GM18517 (cell line): Measurements from ENCODE around the gene SFTPB.
A peak's percentile ranks its signal among the peaks of the same experiment; 100 is the strongest.
"Not testable (repeated sequence)": the region's sequence is repeated elsewhere in the genome, so short reads cannot be mapped to it uniquely, and the experiment has no call there.

Experiments used
- ATAC-seq: cut with Tn5 transposase; IDR thresholded peaks from one replicate; pipeline ENCODE4 v1.9.1; 2021; ENCODE audit warnings: mild to moderate bottlenecking, moderate library complexity; ENCODE audit not compliant: unreplicated experiment

SFTPB gene

GRCh38 chr2:85660301-85660700 lies 7.7 kb downstream of the SFTPB start:
- ATAC-seq = not testable (repeated sequence)

- no peak for ATAC-seq
These were observed 8.5 kb downstream of the SFTPB start for GRCh38 chr2:85659324-85659981.

DNA sequence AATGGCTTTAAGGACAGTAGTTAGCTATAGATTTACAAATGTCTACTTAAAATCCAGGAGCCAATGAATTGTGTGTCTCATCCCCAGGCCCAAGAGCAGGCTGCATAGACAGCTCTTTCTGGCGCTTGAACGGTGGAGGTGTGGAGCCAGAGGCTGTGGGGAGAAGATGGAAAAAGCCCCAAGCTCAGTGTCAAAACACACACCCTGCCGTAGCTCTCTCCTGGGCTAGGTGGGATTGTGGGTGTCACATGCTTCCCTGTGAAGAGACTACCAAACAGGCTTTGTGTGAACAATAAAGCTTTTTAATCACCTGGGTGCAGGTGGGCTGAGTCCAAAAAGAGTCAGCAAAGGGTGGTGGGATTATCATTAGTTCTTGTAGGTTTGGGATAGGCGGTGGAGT lies 10.6 kb downstream of the SFTPB start:
- ATAC-seq = not testable (repeated sequence)

DNA sequence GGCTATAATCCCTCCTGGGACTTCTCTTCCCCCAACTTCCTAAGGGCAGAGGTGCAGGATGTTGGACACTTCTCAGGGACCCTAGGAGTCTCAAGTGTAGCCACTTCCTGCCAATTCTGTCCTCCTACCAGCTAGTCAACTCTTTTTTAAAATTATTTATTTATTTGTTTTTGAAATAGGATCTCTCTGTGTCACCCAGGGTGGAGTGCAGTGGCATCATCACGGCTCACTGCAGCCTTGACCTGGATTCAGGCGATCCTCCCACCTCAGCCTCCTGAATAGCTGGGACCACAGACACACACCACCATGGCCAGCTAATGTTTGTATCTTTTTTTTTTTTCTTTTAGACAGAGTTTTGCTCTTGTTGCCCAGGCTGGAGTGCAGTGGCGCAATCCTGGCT lies 11.5 kb downstream of the SFTPB start:
- ATAC-seq = no peak

GRCh38 chr2:85655961-85656417 lies 12.0 kb downstream of the SFTPB start:
- ATAC-seq = no peak

DNA sequence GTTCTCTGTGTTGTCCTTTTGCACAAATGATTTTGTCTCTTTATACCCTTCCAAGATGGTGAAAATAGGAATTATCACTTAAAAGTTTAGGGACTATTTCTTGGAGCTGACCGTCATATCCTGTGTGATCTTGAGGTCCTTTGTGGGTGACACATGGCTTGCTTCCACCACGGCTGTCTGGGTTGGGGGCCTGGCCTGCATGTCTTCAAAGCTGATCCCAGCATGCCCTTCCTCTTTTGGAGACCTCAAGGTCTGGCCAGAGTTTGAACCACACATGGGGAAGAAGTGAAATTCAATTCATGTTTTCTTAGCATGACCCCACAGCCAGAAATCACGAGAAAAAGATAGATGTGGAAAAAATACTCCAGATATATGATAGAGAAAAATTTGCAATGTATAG lies 14.0 kb downstream of the SFTPB start:
- no peak for ATAC-seq

- no peak for ATAC-seq
These were observed 15.9 kb downstream of the SFTPB start for GRCh38 chr2:85652056-85652455.

DNA sequence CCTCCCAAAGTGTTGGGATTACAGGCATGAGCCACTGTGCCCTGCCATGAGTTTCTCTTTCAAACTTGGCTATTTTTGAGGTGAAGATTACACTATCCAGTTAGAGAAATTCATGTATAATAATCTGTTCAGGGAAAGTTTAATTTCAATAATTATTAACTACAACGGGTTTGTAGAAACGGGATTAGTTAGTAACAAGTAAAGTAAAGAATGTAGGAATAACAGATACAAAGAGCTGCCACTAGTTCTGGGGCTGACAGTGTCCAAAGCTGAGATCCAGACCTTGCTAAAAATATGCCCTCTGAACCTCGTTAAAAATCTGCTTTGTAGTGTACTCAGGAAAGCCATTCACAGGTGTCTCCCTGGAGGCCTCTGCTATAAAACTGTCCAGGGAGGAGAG lies 16.9 kb downstream of the SFTPB start:
- ATAC-seq = no peak

DNA sequence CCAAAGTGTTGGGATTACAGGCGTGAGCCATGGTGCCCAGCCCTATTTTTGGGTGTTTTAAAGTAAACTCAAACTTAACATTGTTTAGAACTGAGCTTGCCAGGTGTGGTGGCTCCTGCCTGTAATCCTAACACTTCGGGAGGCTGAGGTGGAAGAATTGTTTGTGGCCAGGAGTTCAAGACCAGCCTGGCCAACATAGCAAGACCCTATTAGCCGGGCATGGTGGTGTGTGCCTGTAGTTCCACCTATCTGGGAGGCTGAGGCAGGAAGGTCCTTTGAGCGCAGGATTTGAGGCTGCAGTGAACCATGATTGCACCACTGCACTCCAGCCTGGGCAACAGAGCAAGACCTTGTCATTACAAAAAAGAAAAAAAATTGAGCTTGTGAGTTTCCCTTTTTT lies 17.5 kb downstream of the SFTPB start:
- no peak for ATAC-seq

GRCh38 chr2:85649201-85650190 lies 18.5 kb downstream of the SFTPB start:
- ATAC-seq = no peak

DNA sequence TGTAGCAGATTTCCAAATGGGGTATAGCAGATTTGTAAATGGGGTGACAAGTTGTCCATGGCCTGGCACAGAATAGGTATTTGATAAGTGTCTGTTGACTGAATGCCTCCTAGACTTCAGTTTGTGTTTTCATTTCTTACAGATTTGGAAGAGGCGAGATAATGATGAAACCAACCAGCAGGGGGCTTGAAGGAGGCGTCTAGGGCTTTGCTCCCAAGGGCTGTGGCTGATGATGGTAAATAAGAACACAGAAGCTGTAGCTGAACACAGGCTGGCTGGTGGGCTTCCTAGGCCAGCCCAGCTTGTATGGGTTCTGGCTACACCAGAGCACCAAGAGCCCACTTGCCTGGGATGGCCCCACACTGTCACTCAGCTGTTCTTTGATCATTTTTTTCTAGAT lies 19.4 kb downstream of the SFTPB start:
- no peak for ATAC-seq

DNA sequence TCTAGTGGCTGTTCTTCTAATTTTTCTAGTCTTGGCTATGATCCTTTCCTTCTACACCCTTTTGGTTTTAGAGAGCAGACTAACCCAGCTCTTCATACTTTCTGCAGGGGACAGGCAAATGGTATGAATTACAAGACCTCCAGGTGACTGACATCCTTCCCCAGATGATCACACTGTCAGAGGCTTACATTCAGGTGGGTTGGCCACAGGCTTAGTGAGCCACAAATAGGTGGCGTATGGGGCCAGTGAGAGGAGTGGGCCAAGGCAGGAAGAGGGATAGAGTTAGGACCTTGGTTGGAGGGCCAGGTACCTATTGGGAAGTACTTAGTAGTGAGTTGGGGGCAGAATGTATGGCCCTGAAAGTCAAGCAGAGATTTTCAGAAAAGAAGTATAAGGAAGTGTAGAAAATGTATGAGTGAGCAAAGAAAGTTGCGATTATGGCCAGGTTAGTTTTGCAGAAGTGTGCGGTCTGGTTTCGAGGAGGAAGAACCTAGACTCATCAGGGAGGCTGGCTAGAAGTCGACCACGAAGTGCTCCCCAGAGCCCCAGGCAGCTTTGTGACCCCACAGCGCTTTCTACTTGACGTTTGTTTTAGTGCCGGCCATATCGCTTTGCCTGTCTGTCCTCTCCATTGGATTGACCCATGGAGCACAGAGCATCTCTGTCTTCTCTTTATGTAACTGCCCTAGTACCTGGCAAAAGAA lies 20.0 kb downstream of the SFTPB start:
- no peak for ATAC-seq

DNA sequence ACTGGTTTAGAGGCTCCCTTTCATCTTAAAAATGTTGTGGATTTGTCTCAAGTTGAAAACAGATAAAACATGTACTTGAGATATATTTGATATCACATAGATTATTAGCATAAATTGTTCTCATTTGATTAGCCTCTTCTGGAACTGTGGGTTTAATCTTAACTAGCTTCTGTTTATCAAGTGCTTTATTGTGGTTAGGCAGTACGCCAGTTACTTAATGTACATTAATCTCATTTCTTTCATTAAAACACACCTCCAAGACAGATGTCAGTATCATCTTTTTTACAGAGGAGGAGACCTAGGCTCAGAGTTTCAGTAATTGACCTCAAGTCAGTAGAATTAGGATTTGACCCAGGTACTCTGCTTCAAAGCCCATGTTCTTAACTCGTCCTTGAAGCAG lies 21.8 kb downstream of the SFTPB start:
- ATAC-seq = no peak

DNA sequence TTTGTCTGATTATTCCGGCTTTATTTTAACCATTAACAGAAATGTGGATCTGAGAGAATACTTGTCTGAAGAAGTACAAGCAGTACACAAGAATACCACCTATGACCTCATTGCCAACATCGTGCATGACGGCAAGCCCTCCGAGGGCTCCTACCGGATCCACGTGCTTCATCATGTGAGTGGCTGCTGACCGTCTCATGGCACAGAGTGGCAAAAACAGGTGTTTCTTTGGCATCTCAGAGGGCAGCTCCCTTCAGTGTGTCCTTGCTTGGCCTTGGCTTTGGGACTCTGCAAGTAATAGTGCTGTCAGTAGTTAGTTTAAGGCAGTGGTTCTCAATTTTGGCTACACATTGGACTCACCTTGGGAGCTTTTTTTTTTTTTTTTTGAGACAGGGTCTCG lies 23.1 kb downstream of the SFTPB start:
- no peak for ATAC-seq

GRCh38 chr2:85642725-85643124 lies 25.3 kb downstream of the SFTPB start:
- ATAC-seq = peak; percentile 69

GRCh38 chr2:85635636-85636035 lies 32.4 kb downstream of the SFTPB start:
- no peak for ATAC-seq

DNA sequence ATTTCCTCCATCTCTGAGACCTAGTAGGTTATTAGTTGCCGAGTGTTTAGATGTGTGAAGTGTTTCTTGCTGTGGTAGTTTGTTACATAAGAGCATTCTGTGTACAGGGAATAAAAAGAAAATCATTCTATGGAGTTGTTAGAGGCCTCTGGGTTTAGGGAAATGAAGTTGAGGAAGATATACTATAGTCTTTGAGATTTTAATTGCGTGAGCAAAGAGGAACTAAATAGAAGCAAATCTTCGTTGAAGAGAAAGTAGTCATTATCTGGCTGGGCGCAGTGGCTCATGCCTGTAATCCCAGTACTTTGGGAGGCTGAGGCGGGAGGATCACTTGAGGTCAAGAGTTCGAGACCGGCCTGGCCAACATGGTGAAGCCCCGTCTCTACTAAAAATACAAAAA lies 33.0 kb downstream of the SFTPB start:
- ATAC-seq = no peak

DNA sequence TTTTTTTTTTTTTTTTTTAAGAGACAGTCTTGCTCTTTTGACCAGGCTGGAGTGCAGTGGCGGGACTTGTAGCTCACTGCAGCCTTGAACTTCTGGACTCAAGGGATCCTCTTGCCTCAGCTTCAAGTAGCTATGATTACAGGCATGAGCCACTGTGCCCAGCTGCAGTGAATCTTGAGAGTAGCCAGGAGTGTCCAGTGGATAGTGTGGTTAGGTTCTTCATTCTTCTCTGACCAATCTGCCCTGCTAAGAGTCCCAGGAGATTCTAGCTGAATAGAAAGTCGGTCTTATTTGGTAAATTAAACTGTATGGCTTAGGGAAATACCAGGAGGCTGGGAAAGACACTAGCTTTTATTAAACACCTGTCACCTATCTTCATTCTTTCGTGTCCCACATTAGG lies 36.7 kb downstream of the SFTPB start:
- no peak for ATAC-seq

DNA sequence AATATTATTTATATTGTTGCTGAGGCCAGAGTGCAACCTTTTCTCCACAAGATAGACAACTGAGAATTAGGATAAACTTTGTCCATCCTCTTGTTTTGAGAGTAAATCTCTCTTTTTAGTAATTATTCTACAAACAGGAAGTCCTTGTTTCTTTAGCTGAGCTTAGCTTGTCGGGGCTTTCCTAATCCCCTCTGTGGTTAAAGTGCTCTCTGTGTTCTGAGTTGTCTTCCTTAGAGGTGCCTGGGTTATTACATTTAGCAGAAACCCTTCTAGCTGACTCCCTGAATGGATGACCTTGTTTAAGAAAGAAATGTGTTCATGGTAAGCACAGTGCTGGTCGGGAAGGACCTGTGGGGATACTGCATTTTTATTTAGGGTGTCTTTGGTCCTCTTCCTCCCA lies 39.3 kb downstream of the SFTPB start:
- no peak for ATAC-seq

GRCh38 chr2:85623991-85624390 lies 44.0 kb downstream of the SFTPB start:
- no peak for ATAC-seq

GRCh38 chr2:85621338-85621737 lies 46.7 kb downstream of the SFTPB start:
- ATAC-seq = no peak
